NCI-H82 treated with DMSO at 0.1 percent for 48 hours (cell line): Measurements from ENCODE around the gene LETM1.

Experiments used
- DNase-seq: peaks from one replicate; lab custom pipeline; 2025; ENCODE audit not compliant: unreplicated experiment; lab: John Stamatoyannopoulos, UW

LETM1 gene

GRCh38 chr4:1766106-1767060 lies 89.6 kb downstream of the LETM1 start:
- no peak for DNase-seq

- DNase-seq: no peak
These were observed 90.4 kb downstream of the LETM1 start for GRCh38 chr4:1765409-1766072.

GRCh38 chr4:1764670-1765069 lies 91.3 kb downstream of the LETM1 start:
- DNase-seq: no peak

- DNase-seq: no peak
These were observed 92.3 kb downstream of the LETM1 start for GRCh38 chr4:1763550-1764080.

- no peak for DNase-seq
These were observed 92.8 kb downstream of the LETM1 start for GRCh38 chr4:1763070-1763549.

- DNase-seq: no peak
These were observed 93.5 kb downstream of the LETM1 start for GRCh38 chr4:1762264-1763010.
